Neural crest cell (in vitro differentiated cells): ENCODE data around the gene GRIA4. TPM values are rescaled to one million over a fixed set of nuclear protein-coding genes. Genes with fewer than 3 reads are reported as not detected.
"Not testable (repeated sequence)": the region's sequence is repeated elsewhere in the genome, so short reads cannot be mapped to it uniquely, and the experiment has no call there.

Experiments
- DNase-seq: peaks from one replicate; pipeline ENCODE4 v3.0.0; 2021; ENCODE audit warnings: low read depth, mixed read lengths, low spot score
- H3K27ac Mint-ChIP-seq: one replicate; pipeline ENCODE4 v1.8.0; 2021; ENCODE audit warnings: mild to moderate bottlenecking, mixed read lengths; ENCODE audit not compliant: unreplicated experiment
- H3K27me3 Mint-ChIP-seq: 2 replicates; pipeline ENCODE4 v1.8.0; 2021; ENCODE audit warnings: low read depth, mild to moderate bottlenecking, mixed read lengths
- H3K36me3 Mint-ChIP-seq: 2 replicates; pipeline ENCODE4 v1.8.0; 2021; ENCODE audit warnings: low read depth, mild to moderate bottlenecking, mixed read lengths
- H3K4me1 Mint-ChIP-seq: 2 replicates; pipeline ENCODE4 v1.8.0; 2021; ENCODE audit warnings: mixed read lengths
- H3K4me3 Mint-ChIP-seq: one replicate; pipeline ENCODE4 v1.8.0; 2021; ENCODE audit warnings: mild to moderate bottlenecking, mixed read lengths
- H3K9me3 Mint-ChIP-seq: 2 replicates; pipeline ENCODE4 v1.8.0; 2021; ENCODE audit warnings: mixed read lengths
- CTCF ChIP-seq: fragments of 200-600 bp; sonication (generic); conservative IDR thresholded peaks from 2 replicates; pipeline ENCODE4 v1.5.0; 2021; ENCODE audit warnings: antibody characterized with exemption, mild to moderate bottlenecking
- total RNA-seq: library from RNA; stranded (reverse); gene quantifications from 2 replicates; pipeline ENCODE4 v1.2.1, GENCODE V29; 2021

Gene GRIA4
- total RNA-seq, 1 donor from 2014 or later, result 2.9 TPM

DNA sequence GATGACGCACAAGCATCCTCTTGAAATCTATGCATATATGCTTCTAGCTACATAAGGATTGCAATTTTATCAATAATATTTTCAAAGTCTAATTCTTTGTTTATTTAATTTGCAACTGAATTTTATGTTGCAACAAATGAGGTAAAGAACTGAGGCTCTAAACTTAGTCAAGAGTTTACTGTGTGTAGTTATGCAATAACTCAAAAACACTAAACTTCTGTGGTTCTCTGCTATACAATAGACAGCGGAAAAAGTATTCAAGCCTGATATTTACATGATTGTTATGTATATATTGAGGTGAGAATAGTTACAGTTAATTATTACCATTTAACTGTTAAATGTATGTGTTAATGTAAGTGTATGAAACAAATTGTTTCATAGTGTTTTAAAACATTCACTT is 379.3 kb downstream of the GRIA4 start:
- Mint-ChIP-seq H3K36me3 (peaks cover 15% of the 10 kb centered on the region), H3K9me3 (peaks cover 10% of the 10 kb centered on the region), H3K4me3 (no peak overlapping the region), H3K27ac (no peak overlapping the region), H3K4me1 (no peaks in the 10 kb centered on the region), H3K27me3 (no peaks in the 10 kb centered on the region)
- TF ChIP-seq CTCF, result no peak
- DNase-seq, result no peak

- no peak overlapping the region for H3K4me3 Mint-ChIP-seq
- H3K36me3 Mint-ChIP-seq, result peaks cover 19% of the 10 kb centered on the region
- no peak for DNase-seq
- no peak for TF ChIP-seq CTCF
- H3K27me3 Mint-ChIP-seq, result no peaks in the 10 kb centered on the region
- peaks cover 10% of the 10 kb centered on the region for H3K9me3 Mint-ChIP-seq
- no peak overlapping the region for H3K27ac Mint-ChIP-seq
- H3K4me1 Mint-ChIP-seq, result no peaks in the 10 kb centered on the region
Observed at GRCh38 chr11:105991888-105992287, 382.0 kb downstream of the GRIA4 start.

GRCh38 chr11:106001304-106002012 is 391.6 kb downstream of the GRIA4 start:
- H3K4me3 Mint-ChIP-seq, result no peak overlapping the region
- DNase-seq, result no peak
- H3K9me3 Mint-ChIP-seq, result peaks cover 6% of the 10 kb centered on the region
- TF ChIP-seq CTCF, result no peak
- no peaks in the 10 kb centered on the region for H3K27me3 Mint-ChIP-seq
- H3K36me3 Mint-ChIP-seq, result peaks cover 44% of the 10 kb centered on the region
- H3K27ac Mint-ChIP-seq, result no peak overlapping the region
- no peaks in the 10 kb centered on the region for H3K4me1 Mint-ChIP-seq

GRCh38 chr11:106003094-106003493 is 393.2 kb downstream of the GRIA4 start:
- DNase-seq, H3K4me3 Mint-ChIP-seq, H3K27ac Mint-ChIP-seq, H3K27me3 Mint-ChIP-seq, H3K9me3 Mint-ChIP-seq, H3K4me1 Mint-ChIP-seq: not testable (repeated sequence)
- peaks cover 56% of the 10 kb centered on the region for H3K36me3 Mint-ChIP-seq

DNA sequence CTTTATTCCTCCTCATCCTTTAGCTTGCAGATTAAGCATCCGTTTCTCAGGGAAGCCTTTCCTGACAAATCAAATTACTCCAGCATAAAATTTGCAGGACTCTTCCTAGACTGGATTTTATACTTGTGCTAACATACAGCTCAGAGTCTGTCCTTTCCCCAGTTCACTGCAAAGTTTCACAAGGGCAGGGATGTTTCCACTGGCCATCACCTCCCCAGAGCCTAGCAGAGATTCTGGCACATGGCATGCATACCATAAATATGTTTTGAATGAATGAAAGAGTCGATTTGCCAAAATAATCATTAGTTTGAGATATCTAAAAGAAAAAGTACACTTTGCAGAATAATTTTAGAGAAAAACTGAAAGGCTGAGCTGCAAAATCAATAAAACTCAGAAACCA is 401.6 kb downstream of the GRIA4 start:
- no peaks in the 10 kb centered on the region for H3K27me3 Mint-ChIP-seq
- no peaks in the 10 kb centered on the region for H3K9me3 Mint-ChIP-seq
- H3K4me1 Mint-ChIP-seq, result peaks cover 34% of the 10 kb centered on the region
- H3K27ac Mint-ChIP-seq, result no peak overlapping the region
- H3K4me3 Mint-ChIP-seq, result no peak overlapping the region
- TF ChIP-seq CTCF, result no peak
- peaks cover 37% of the 10 kb centered on the region for H3K36me3 Mint-ChIP-seq
- DNase-seq, result no peak

DNA sequence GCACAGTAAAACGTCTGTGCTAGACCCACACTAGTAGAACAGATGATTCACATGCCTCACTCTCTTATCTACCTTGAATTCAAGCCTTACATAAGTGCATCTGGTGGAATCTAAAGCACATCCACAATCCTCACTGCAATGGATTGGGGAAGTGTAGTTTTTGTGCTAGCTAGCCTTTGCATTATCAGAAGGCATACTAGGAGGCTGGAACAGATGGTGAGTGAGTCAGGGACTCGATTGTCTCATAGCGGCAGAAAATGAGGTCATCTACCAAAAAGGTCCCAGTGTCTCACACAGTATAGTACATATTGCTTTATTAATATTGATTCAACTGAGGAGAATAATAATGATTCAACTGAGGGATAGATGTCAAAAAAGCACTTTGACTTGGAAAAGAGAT is 402.9 kb downstream of the GRIA4 start:
- peaks cover 25% of the 10 kb centered on the region for H3K36me3 Mint-ChIP-seq
- peaks cover 36% of the 10 kb centered on the region for H3K4me1 Mint-ChIP-seq
- H3K9me3 Mint-ChIP-seq, result no peaks in the 10 kb centered on the region
- DNase-seq, result no peak
- no peak overlapping the region for H3K4me3 Mint-ChIP-seq
- H3K27ac Mint-ChIP-seq, result no peak overlapping the region
- TF ChIP-seq CTCF, result no peak
- H3K27me3 Mint-ChIP-seq, result no peaks in the 10 kb centered on the region
